ENCODE measurements around the gene MED25.

The MED25 gene

GRCh38 chr19:49861107-49861506, 43.0 kb downstream of the MED25 start:
- no peak for ATAC-seq
- TF ChIP-seq ESRRG (CRISPR knock-in tag; IDR thresholded peaks at IDR 0.05) (no peak), TCF4 (CRISPR knock-in tag; IDR thresholded peaks at IDR 0.05; ENCODE audit: borderline replicate concordance) (no peak), GLIS3 (CRISPR knock-in tag; IDR thresholded peaks at IDR 0.05) (no peak), ZC3H10 (CRISPR knock-in tag; IDR thresholded peaks at IDR 0.05) (no peak), CREB5 (CRISPR knock-in tag; IDR thresholded peaks at IDR 0.05; ENCODE audit: low read depth) (no peak), ZNF8 (CRISPR knock-in tag; IDR thresholded peaks at IDR 0.05) (no peak), CSDC2 (CRISPR knock-in tag; IDR thresholded peaks at IDR 0.05) (no peak), ZFP30 (CRISPR knock-in tag; IDR thresholded peaks at IDR 0.05) (no peak), POU6F1 (CRISPR knock-in tag; IDR thresholded peaks at IDR 0.05; ENCODE audit: borderline replicate concordance, low read depth) (no peak)

GRCh38 chr19:49861541-49862378, 43.7 kb downstream of the MED25 start:
- TF ChIP-seq ISL1 (CRISPR knock-in tag; IDR thresholded peaks at IDR 0.05), result no peak
- no peak for TF ChIP-seq TCF4 (CRISPR knock-in tag; IDR thresholded peaks at IDR 0.05; ENCODE audit: borderline replicate concordance)
- no peak for TF ChIP-seq TOX (CRISPR knock-in tag; IDR thresholded peaks at IDR 0.05; ENCODE audit: borderline replicate concordance)
- no peak for TF ChIP-seq RARB (CRISPR knock-in tag; IDR thresholded peaks at IDR 0.05)
- TF ChIP-seq ZNF70 (CRISPR knock-in tag; IDR thresholded peaks at IDR 0.05), result no peak
- TF ChIP-seq TSHZ2 (CRISPR knock-in tag; IDR thresholded peaks at IDR 0.05), result no peak
- no peak for TF ChIP-seq ARNTL (CRISPR knock-in tag; IDR thresholded peaks at IDR 0.05; ENCODE audit: borderline replicate concordance, low read depth)
- TF ChIP-seq ZC3H10 (CRISPR knock-in tag; IDR thresholded peaks at IDR 0.05), result no peak
- no peak for TF ChIP-seq ZNF565 (CRISPR knock-in tag; conservative IDR thresholded peaks at IDR 0.05; ENCODE audit: low read depth)
- no peak for TF ChIP-seq BACH2 (CRISPR knock-in tag; IDR thresholded peaks at IDR 0.05; ENCODE audit: borderline replicate concordance)
- no peak for TF ChIP-seq POU6F1 (CRISPR knock-in tag; IDR thresholded peaks at IDR 0.05; ENCODE audit: borderline replicate concordance, low read depth)
- no peak for TF ChIP-seq ZFP3 (CRISPR knock-in tag; IDR thresholded peaks at IDR 0.05)
- no peak for TF ChIP-seq SNAI2 (CRISPR knock-in tag; IDR thresholded peaks at IDR 0.05)
- no peak for TF ChIP-seq ZNF8 (CRISPR knock-in tag; IDR thresholded peaks at IDR 0.05)
- no peak for TF ChIP-seq ZFP30 (CRISPR knock-in tag; IDR thresholded peaks at IDR 0.05)
- no peak for ATAC-seq

GRCh38 chr19:49862391-49863253, 44.5 kb downstream of the MED25 start:
- no peak for ATAC-seq
- TF ChIP-seq ZNF565 (CRISPR knock-in tag; conservative IDR thresholded peaks at IDR 0.05; ENCODE audit: low read depth) (no peak), TSHZ2 (CRISPR knock-in tag; IDR thresholded peaks at IDR 0.05) (no peak), ZFP3 (CRISPR knock-in tag; IDR thresholded peaks at IDR 0.05) (no peak), ZNF8 (CRISPR knock-in tag; IDR thresholded peaks at IDR 0.05) (no peak), POU6F1 (CRISPR knock-in tag; IDR thresholded peaks at IDR 0.05; ENCODE audit: borderline replicate concordance, low read depth) (no peak), TOX (CRISPR knock-in tag; IDR thresholded peaks at IDR 0.05; ENCODE audit: borderline replicate concordance) (no peak), ESRRG (CRISPR knock-in tag; IDR thresholded peaks at IDR 0.05) (no peak), GLIS3 (CRISPR knock-in tag; IDR thresholded peaks at IDR 0.05) (no peak), CSRNP3 (CRISPR knock-in tag; IDR thresholded peaks at IDR 0.05) (no peak), CSDC2 (CRISPR knock-in tag; IDR thresholded peaks at IDR 0.05) (no peak), ISL1 (CRISPR knock-in tag; IDR thresholded peaks at IDR 0.05) (no peak), SNAI2 (CRISPR knock-in tag; IDR thresholded peaks at IDR 0.05) (no peak), ARNTL (CRISPR knock-in tag; IDR thresholded peaks at IDR 0.05; ENCODE audit: borderline replicate concordance, low read depth) (no peak)
